Small intestine (tissue), 7 donors: Measurements from ENCODE around the gene THNSL1. TPM values are rescaled to one million over a fixed set of nuclear protein-coding genes. Genes with fewer than 3 reads are reported as not detected.
"Not testable (repeated sequence)": the region's sequence is repeated elsewhere in the genome, so short reads cannot be mapped to it uniquely, and the experiment has no call there.

Source experiments
- DNase-seq, 2 donors: peaks; one replicate each; pipeline versions ENCODE4 v3.0.0 to v3.0.0-alpha.2; 2013
- FAIRE-seq: peaks from 2 replicates; lab custom pipeline; 2012; peaks lifted over from hg19 to GRCh38; lab: Jason Lieb, UNC
- H3K27ac ChIP-seq, 3 donors: one replicate each; pipeline ENCODE4 v1.5.1; 2013; ENCODE audit warnings: low read length in 2 of 3, mild to moderate bottlenecking in 2 of 3, control low read depth in 1 of 3, inconsistent platforms in 1 of 3, low read depth in 1 of 3, moderate library complexity in 1 of 3
- H3K27me3 ChIP-seq, 3 donors: one replicate each; pipeline ENCODE4 v1.6.1; 2013; ENCODE audit warnings: low read length in 3 of 3, inconsistent platforms in 1 of 3; ENCODE audit not compliant: control insufficient read depth in 3 of 3, insufficient read depth in 3 of 3
- H3K36me3 ChIP-seq, 3 donors: one replicate each; pipeline ENCODE4 v1.6.1; 2013; ENCODE audit warnings: low read length in 3 of 3, inconsistent platforms in 1 of 3, low read depth in 1 of 3, mild to moderate bottlenecking in 1 of 3, moderate library complexity in 1 of 3; ENCODE audit not compliant: control insufficient read depth in 3 of 3, insufficient read depth in 2 of 3
- H3K4me1 ChIP-seq, 3 donors: one replicate each; pipeline ENCODE4 v1.6.1; 2013; ENCODE audit warnings: low read length in 2 of 3, inconsistent platforms in 1 of 3, low read depth in 1 of 3, mild to moderate bottlenecking in 1 of 3, moderate library complexity in 1 of 3; ENCODE audit not compliant: control insufficient read depth in 3 of 3, insufficient read depth in 2 of 3
- H3K4me3 ChIP-seq, 3 donors: one replicate each; pipeline ENCODE4 v1.5.1; 2013; ENCODE audit warnings: low read length in 3 of 3, control low read depth in 1 of 3, inconsistent platforms in 1 of 3, low read depth in 1 of 3, mild to moderate bottlenecking in 1 of 3, moderate library complexity in 1 of 3
- H3K9me3 ChIP-seq, 2 donors: one replicate each; pipeline ENCODE4 v1.6.1; 2013; ENCODE audit warnings: low read depth in 1 of 2, low read length in 1 of 2; ENCODE audit not compliant: control insufficient read depth in 2 of 2, insufficient read depth in 1 of 2
- WGBS, 3 donors: extraction: QIAGEN DNeasy Blood & Tissue Kit; methylation state at CpG; one replicate each; pipeline ENCODE4 v1.1.7; 2013; 5-methylcytosine and 5-hydroxymethylcytosine counted together
- polyA plus RNA-seq, 4 donors: library from polyadenylated mRNA; stranded (reverse) in 3 of 4; unstranded in 1 of 4; fragments of 200-250 nt in 3 of 4; fragments of 120-200 nt in 1 of 4; gene quantifications; one replicate each; pipeline versions ENCODE4 v1.2.1 to v1.2.3, GENCODE V29; 2013
- donor health status: healthy with polysubstance abuse.
- donor health status: control.
- donor health status: control.
- donor health status: Bipolar disorder and iron deficiency.
- donor health status: healthy.

Gene THNSL1
- polyA plus RNA-seq, 4 donors, result 1.4 to 10.1 (median 2.8) TPM

GRCh38 chr10:24991298-24991697 is 25.1 kb upstream of the THNSL1 start:
- Histone ChIP-seq H3K4me3 (no peak overlapping the region), H3K36me3 (peaks cover 0 to 2% (median 0%) of the 10 kb centered on the region in 3 donors), H3K4me1 (peaks cover 0 to 8% (median 0%) of the 10 kb centered on the region in 3 donors), H3K27ac (no peak overlapping the region), H3K9me3 (no peaks in the 10 kb centered on the region), H3K27me3 (no peaks in the 10 kb centered on the region)
- WGBS, 3 donors, result 91 to 95% (median 93%) methylated on average over 13 of the region's 13 CpGs
- DNase-seq, result no peak
- no peak for FAIRE-seq

GRCh38 chr10:24992512-24993133 is 23.8 kb upstream of the THNSL1 start:
- Histone ChIP-seq H3K27me3 (no peaks in the 10 kb centered on the region), H3K4me3 (no peak overlapping the region), H3K36me3 (no peaks in the 10 kb centered on the region), H3K4me1 (peaks cover 0 to 8% (median 0%) of the 10 kb centered on the region in 3 donors), H3K9me3 (no peaks in the 10 kb centered on the region), H3K27ac (no peak overlapping the region)
- DNase-seq (no peak), FAIRE-seq (no peak)
- WGBS, 3 donors, result 81 to 92% (median 83%) methylated on average over 3 of the region's 3 CpGs

GRCh38 chr10:24993237-24993958 is 23.0 kb upstream of the THNSL1 start:
- 91 to 100% (median 96%) methylated on average over 1 of the region's 1 CpG for WGBS, 3 donors
- no peaks in the 10 kb centered on the region for H3K36me3 ChIP-seq

GRCh38 chr10:24995072-24995471 is 21.3 kb upstream of the THNSL1 start:
- no peak for FAIRE-seq
- H3K4me1 ChIP-seq, result peaks cover 0 to 8% (median 0%) of the 10 kb centered on the region in 3 donors
- DNase-seq, result no peak
- H3K4me3 ChIP-seq, result no peak overlapping the region
- H3K27ac ChIP-seq, result no peak overlapping the region
- H3K9me3 ChIP-seq, result no peaks in the 10 kb centered on the region
- H3K36me3 ChIP-seq, result no peaks in the 10 kb centered on the region
- no peaks in the 10 kb centered on the region for H3K27me3 ChIP-seq

More at GRCh38 chr10:24993237-24993958, 23.0 kb upstream of the THNSL1 start:
- Histone ChIP-seq H3K4me1 (peaks cover 0 to 8% (median 0%) of the 10 kb centered on the region in 3 donors), H3K4me3 (no peak overlapping the region), H3K9me3 (no peaks in the 10 kb centered on the region), H3K27ac (peak overlapping the region in 1 of 3 donors; percentile 38), H3K27me3 (no peaks in the 10 kb centered on the region)
- peak; percentile 4 to 49 for DNase-seq
- FAIRE-seq, result no peak

GRCh38 chr10:24998044-24998443 is 18.4 kb upstream of the THNSL1 start:
- DNase-seq (no peak), FAIRE-seq (no peak)
- Histone ChIP-seq H3K9me3 (no peaks in the 10 kb centered on the region), H3K36me3 (no peaks in the 10 kb centered on the region), H3K4me3 (no peak overlapping the region), H3K4me1 (peaks cover 0 to 4% (median 0%) of the 10 kb centered on the region in 3 donors), H3K27me3 (no peaks in the 10 kb centered on the region), H3K27ac (no peak overlapping the region)
- WGBS, 3 donors, result 82 to 86% (median 84%) methylated on average over 3 of the region's 3 CpGs

GRCh38 chr10:25011591-25011990 is 4.8 kb upstream of the THNSL1 start:
- H3K36me3 ChIP-seq, H3K9me3 ChIP-seq, H3K4me1 ChIP-seq, H3K4me3 ChIP-seq, DNase-seq, H3K27me3 ChIP-seq, H3K27ac ChIP-seq, FAIRE-seq: not testable (repeated sequence)
- WGBS, 3 donors, result 87 to 96% (median 90%) methylated on average over 2 of the region's 2 CpGs

GRCh38 chr10:25014579-25014978 is 1.8 kb upstream of the THNSL1 start:
- Histone ChIP-seq H3K27me3 (no peaks in the 10 kb centered on the region), H3K4me1 (peaks cover 0 to 10% (median 2%) of the 10 kb centered on the region in 3 donors), H3K27ac (no peak overlapping the region), H3K36me3 (no peaks in the 10 kb centered on the region), H3K4me3 (no peak overlapping the region), H3K9me3 (no peaks in the 10 kb centered on the region)
- no peak for DNase-seq
- no peak for FAIRE-seq

- DNase-seq (peak; percentile 92 to 98), FAIRE-seq (no peak)
- H3K9me3 ChIP-seq, result no peaks in the 10 kb centered on the region
- H3K27ac ChIP-seq, result peak within 1 kb of the TSS; percentile 95 to 100 (median 97)
- no peaks in the 10 kb centered on the region for H3K36me3 ChIP-seq
- 0 to 1% (median 1%) methylated on average over 16 of the region's 16 CpGs for WGBS, 3 donors
- no peaks in the 10 kb centered on the region for H3K27me3 ChIP-seq
- peak within 1 kb of the TSS; percentile 45 to 75 (median 48) for H3K4me3 ChIP-seq
- peaks cover 0 to 10% (median 2%) of the 10 kb centered on the region in 3 donors for H3K4me1 ChIP-seq
These were observed 510 bp upstream of the THNSL1 start, which contains the start of gene ENKUR for GRCh38 chr10:25015828-25016375. TSS of gene ENKUR (minus strand) at chr10:25016158. CDS start at chr10:25015936, 222 bp downstream.
